ENCODE results near the gene ARID2.

The ARID2 gene

GRCh38 chr12:45721954-45722353 is 7.6 kb upstream of the ARID2 start:
- DNase-seq (ENCODE audit: low read depth in 2 of 3, low spot score in 2 of 3) = no peak

- DNase-seq (ENCODE audit: low read depth in 2 of 3, low spot score in 2 of 3) = no peak
Observed at GRCh38 chr12:45725631-45726602, 3.6 kb upstream of the ARID2 start.

GRCh38 chr12:45726603-45727300 is 2.8 kb upstream of the ARID2 start:
- peak; percentile 5 to 18 (median 8) for DNase-seq (ENCODE audit: low read depth in 2 of 3, low spot score in 2 of 3)

- DNase-seq (ENCODE audit: low read depth in 2 of 3, low spot score in 2 of 3) = peak; percentile 54 to 77 (median 63)
Observed at GRCh38 chr12:45727301-45727979, 2.1 kb upstream of the ARID2 start.

GRCh38 chr12:45727980-45728629 is 1.4 kb upstream of the ARID2 start:
- no peak for DNase-seq (ENCODE audit: low read depth in 2 of 3, low spot score in 2 of 3)

- peak; percentile 87 to 93 (median 88) for DNase-seq (ENCODE audit: low read depth in 2 of 3, low spot score in 2 of 3)
Observed at GRCh38 chr12:45728630-45729232, 775 bp upstream of the ARID2 start.

- peak in 2 of 3 experiments; percentile 17 to 36 for DNase-seq (ENCODE audit: low read depth in 2 of 3, low spot score in 2 of 3)
Observed at GRCh38 chr12:45730084-45730347, 510 bp downstream of the ARID2 start.

- DNase-seq (ENCODE audit: low read depth in 2 of 3, low spot score in 2 of 3) = peak; percentile 31 to 39 (median 34)
Observed at GRCh38 chr12:45730348-45731189, 1.1 kb downstream of the ARID2 start.

GRCh38 chr12:45731190-45731775 is 1.8 kb downstream of the ARID2 start:
- DNase-seq (ENCODE audit: low read depth in 2 of 3, low spot score in 2 of 3) = no peak

- no peak for DNase-seq (ENCODE audit: low read depth in 2 of 3, low spot score in 2 of 3)
Observed at GRCh38 chr12:45732250-45732649, 2.7 kb downstream of the ARID2 start.

GRCh38 chr12:45732936-45733335 is 3.4 kb downstream of the ARID2 start:
- no peak for DNase-seq (ENCODE audit: low read depth in 2 of 3, low spot score in 2 of 3)

GRCh38 chr12:45737638-45738037 is 8.1 kb downstream of the ARID2 start:
- no peak for DNase-seq (ENCODE audit: low read depth in 2 of 3, low spot score in 2 of 3)

- no peak for DNase-seq (ENCODE audit: low read depth in 2 of 3, low spot score in 2 of 3)
Observed at GRCh38 chr12:45742590-45742989, 13.1 kb downstream of the ARID2 start.

- DNase-seq (ENCODE audit: low read depth in 2 of 3, low spot score in 2 of 3) = no peak
Observed at GRCh38 chr12:45743247-45743646, 13.7 kb downstream of the ARID2 start.

- no peak for DNase-seq (ENCODE audit: low read depth in 2 of 3, low spot score in 2 of 3)
Observed at GRCh38 chr12:45745861-45746277, 16.4 kb downstream of the ARID2 start.

GRCh38 chr12:45756666-45757065 is 27.2 kb downstream of the ARID2 start:
- no peak for DNase-seq (ENCODE audit: low read depth in 2 of 3, low spot score in 2 of 3)

- DNase-seq (ENCODE audit: low read depth in 2 of 3, low spot score in 2 of 3) = no peak
Observed at GRCh38 chr12:45757172-45757571, 27.7 kb downstream of the ARID2 start.

GRCh38 chr12:45760333-45760732 is 30.8 kb downstream of the ARID2 start:
- DNase-seq (ENCODE audit: low read depth in 2 of 3, low spot score in 2 of 3) = no peak
